Ovary (tissue), 3 donors: ENCODE measurements around the gene SUB1.

ENCODE experiments used
- EP300 ChIP-seq: sonication (generic); formaldehyde crosslinking; IDR thresholded peaks from one replicate; pipeline ENCODE4 v1.6.1; 2017; ENCODE audit warnings: antibody characterized with exemption
- POLR2A ChIP-seq: fragments of 450-650 bp; IDR thresholded peaks from one replicate; pipeline ENCODE4 v1.6.1; 2017; ENCODE audit warnings: antibody characterized with exemption, mild to moderate bottlenecking, moderate library complexity
- TF ChIP-seq, protein P1 (sequence below), 3 donors: fragments of 450-650 bp in 2 of 3; fragments of 200-600 bp in 1 of 3; IDR thresholded peaks; one replicate each; pipeline versions ENCODE4 v1.5.1 to v1.8.0; 2016 to 2022; ENCODE audit warnings: antibody characterized with exemption in 3 of 3, mild to moderate bottlenecking in 1 of 3
- donor health status: DM: no; HTN: no; CAD: no.

- TF ChIP-seq, protein P1, sequence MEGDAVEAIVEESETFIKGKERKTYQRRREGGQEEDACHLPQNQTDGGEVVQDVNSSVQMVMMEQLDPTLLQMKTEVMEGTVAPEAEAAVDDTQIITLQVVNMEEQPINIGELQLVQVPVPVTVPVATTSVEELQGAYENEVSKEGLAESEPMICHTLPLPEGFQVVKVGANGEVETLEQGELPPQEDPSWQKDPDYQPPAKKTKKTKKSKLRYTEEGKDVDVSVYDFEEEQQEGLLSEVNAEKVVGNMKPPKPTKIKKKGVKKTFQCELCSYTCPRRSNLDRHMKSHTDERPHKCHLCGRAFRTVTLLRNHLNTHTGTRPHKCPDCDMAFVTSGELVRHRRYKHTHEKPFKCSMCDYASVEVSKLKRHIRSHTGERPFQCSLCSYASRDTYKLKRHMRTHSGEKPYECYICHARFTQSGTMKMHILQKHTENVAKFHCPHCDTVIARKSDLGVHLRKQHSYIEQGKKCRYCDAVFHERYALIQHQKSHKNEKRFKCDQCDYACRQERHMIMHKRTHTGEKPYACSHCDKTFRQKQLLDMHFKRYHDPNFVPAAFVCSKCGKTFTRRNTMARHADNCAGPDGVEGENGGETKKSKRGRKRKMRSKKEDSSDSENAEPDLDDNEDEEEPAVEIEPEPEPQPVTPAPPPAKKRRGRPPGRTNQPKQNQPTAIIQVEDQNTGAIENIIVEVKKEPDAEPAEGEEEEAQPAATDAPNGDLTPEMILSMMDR (IDR thresholded peaks at IDR 0.05): no peak
- TF ChIP-seq POLR2A (no peak), EP300 (no peak)
Observed at GRCh38 chr5:32559921-32560320, 25.4 kb upstream of the SUB1 start.
